Body of pancreas (tissue), 4 donors: ENCODE data around the gene AKAP12.

Source experiments
- CTCF ChIP-seq, 7 experiments: fragments of 450-650 bp in 4 of 7; fragments of 200-600 bp in 3 of 7; sonication (generic) in 3 of 7; IDR thresholded peaks; one replicate each; pipeline ENCODE4 v1.5.1; 2016 to 2019; ENCODE audit warnings: antibody characterized with exemption in 7 of 7
- POLR2A ChIP-seq, 3 donors: fragments of 450-650 bp; IDR thresholded peaks; one replicate each; pipeline ENCODE4 v1.6.1; 2016; ENCODE audit warnings: antibody characterized with exemption in 3 of 3, mild to moderate bottlenecking in 2 of 3

DNA sequence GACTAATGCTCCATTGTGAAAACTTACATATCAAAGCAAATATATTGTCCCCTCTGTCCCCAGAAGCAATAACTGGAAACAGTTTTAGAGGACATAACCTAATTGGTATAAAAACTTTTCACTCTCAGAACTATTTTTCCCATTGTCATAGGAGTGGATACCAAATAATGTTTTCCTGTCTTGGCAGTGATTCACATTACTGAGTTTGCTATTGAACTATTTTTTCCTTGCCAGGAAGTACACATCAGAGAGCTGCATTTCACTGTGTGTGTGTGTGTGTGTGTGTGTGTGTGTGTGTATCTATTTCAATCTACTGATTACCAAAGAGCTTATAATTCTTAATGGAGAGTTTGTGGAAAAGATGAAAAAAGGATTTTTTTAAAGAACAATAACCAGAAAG lies 45.4 kb downstream of the AKAP12 start:
- TF ChIP-seq CTCF (IDR thresholded peaks at IDR 0.05): no peak
- TF ChIP-seq POLR2A (IDR thresholded peaks at IDR 0.05): no peak
